ENCODE data around the gene PRF1. TPM values are rescaled to one million over a fixed set of nuclear protein-coding genes. Genes with fewer than 3 reads are reported as not detected.

PRF1 gene
- total and polyA plus RNA-seq, 2 of the 13 experiments (the other 11 are each of a cell fraction or from before 2014, with no cell fraction given), result 1.00 to 1.4 TPM

DNA sequence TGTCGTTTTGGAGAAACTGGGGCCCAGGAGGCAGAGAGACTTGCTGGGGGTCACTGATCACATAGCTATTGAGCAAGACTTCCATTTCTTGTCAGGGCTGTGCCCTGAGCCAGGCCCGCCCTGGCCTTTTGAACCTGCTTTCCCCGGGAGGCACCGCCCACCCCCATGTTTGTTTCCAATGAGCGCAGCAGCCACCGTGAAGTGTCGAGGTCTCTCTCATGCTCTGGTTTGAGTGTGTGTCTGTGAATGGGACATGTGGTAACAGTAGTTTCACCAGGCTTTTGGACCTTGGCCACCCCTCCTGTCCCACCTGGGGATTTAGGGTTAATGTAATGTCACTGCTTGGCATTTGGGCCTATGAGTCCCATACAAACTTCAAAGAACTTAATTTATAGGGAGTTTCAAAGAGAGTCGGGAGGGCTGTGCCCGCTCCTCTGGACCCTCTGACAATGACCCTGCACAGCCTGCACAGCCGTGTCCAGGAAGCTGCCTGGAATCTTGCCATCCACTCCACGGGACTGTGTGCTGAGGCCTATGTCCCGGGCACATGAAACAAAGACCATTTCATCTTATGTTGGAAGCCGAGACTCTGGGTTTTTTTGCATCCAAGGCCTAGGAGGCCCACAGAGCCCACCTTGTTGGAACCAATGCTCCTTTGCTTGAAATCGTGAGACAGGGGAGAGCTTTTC is 6.3 kb downstream of the PRF1 start (continued):
- no peak for TF ChIP-seq EED (CRISPR knock-in tag; IDR thresholded peaks at IDR 0.05)
- TF ChIP-seq ZNF670 (CRISPR knock-in tag; IDR thresholded peaks at IDR 0.05; ENCODE audit: borderline replicate concordance), result no peak
- TF ChIP-seq, protein P1, sequence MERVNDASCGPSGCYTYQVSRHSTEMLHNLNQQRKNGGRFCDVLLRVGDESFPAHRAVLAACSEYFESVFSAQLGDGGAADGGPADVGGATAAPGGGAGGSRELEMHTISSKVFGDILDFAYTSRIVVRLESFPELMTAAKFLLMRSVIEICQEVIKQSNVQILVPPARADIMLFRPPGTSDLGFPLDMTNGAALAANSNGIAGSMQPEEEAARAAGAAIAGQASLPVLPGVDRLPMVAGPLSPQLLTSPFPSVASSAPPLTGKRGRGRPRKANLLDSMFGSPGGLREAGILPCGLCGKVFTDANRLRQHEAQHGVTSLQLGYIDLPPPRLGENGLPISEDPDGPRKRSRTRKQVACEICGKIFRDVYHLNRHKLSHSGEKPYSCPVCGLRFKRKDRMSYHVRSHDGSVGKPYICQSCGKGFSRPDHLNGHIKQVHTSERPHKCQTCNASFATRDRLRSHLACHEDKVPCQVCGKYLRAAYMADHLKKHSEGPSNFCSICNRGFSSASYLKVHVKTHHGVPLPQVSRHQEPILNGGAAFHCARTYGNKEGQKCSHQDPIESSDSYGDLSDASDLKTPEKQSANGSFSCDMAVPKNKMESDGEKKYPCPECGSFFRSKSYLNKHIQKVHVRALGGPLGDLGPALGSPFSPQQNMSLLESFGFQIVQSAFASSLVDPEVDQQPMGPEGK (CRISPR knock-in tag; IDR thresholded peaks at IDR 0.05), result peak; percentile 77
- TF ChIP-seq GATAD2A (CRISPR knock-in tag; IDR thresholded peaks at IDR 0.05), result 0 out of 2 replicates have a peak, but pooled peaks have one; percentile 38
- TF ChIP-seq, protein P2, sequence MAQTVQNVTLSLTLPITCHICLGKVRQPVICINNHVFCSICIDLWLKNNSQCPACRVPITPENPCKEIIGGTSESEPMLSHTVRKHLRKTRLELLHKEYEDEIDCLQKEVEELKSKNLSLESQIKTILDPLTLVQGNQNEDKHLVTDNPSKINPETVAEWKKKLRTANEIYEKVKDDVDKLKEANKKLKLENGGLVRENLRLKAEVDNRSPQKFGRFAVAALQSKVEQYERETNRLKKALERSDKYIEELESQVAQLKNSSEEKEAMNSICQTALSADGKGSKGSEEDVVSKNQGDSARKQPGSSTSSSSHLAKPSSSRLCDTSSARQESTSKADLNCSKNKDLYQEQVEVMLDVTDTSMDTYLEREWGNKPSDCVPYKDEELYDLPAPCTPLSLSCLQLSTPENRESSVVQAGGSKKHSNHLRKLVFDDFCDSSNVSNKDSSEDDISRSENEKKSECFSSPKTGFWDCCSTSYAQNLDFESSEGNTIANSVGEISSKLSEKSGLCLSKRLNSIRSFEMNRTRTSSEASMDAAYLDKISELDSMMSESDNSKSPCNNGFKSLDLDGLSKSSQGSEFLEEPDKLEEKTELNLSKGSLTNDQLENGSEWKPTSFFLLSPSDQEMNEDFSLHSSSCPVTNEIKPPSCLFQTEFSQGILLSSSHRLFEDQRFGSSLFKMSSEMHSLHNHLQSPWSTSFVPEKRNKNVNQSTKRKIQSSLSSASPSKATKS (CRISPR knock-in tag; IDR thresholded peaks at IDR 0.05), result no peak
- TF ChIP-seq, protein P3, sequence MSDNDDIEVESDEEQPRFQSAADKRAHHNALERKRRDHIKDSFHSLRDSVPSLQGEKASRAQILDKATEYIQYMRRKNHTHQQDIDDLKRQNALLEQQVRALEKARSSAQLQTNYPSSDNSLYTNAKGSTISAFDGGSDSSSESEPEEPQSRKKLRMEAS (IDR thresholded peaks at IDR 0.05), result peak; percentile 69
- no peak for TF ChIP-seq RAD21 (CRISPR knock-in tag; IDR thresholded peaks at IDR 0.05)

DNA sequence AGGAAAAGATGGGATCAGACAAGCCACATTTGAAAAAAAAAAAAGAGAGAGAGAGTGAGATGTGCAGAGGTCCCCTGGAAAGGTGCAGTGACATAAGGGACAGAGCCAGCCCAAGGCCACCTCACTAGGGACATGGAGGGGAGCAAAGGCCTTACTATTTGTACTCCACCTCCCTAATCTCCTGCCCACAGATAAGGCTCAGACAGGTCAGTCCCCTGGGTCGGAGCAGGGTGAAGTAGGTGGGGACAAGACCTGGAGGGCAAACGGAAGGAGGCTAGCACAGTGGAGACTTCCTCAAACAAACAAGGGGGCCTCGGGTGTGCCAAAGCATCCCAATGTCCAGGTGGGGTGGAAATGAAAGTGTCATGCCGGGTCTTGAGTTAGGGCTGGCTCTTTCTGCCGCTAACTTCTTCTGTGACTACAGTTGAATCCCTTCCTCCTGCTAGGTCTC is 7.0 kb downstream of the PRF1 start:
- Histone ChIP-seq H3K27ac (ENCODE audit: extremely low read length, insufficient read depth, low read length) (peak overlapping the region; percentile 58), H3K4me2 (ENCODE audit: low read depth, low read length) (peak overlapping the region; percentile 85), H3K36me3 (replicated peaks in 1 of 2; ENCODE audit: control insufficient read depth in 1 of 2, insufficient read depth in 2 of 2, low read length in 2 of 2) (no peaks in the 10 kb centered on the region), H3K27me3 (ENCODE audit: control insufficient read depth in 1 of 2, insufficient read depth in 2 of 2, low read length in 2 of 2) (no peaks in the 10 kb centered on the region), H3K79me2 (ENCODE audit: insufficient read depth, low read length) (no peaks in the 10 kb centered on the region), H3K4me3 (replicated peaks in 1 of 3; ENCODE audit: insufficient read depth in 1 of 3, low read depth in 2 of 3, low read length in 3 of 3) (peak overlapping the region; percentile 21 to 59 (median 40); a peak in 4 of 6 replicates), H3K9ac (ENCODE audit: insufficient read depth, low read depth, low read length) (peak overlapping the region; percentile 29; the same call in 1 of the 2 replicates), H3K9me3 (ENCODE audit: low read length) (no peaks in the 10 kb centered on the region), H2AFZ (ENCODE audit: low read length) (no peak overlapping the region), H4K20me1 (ENCODE audit: insufficient read depth, low read length) (no peaks in the 10 kb centered on the region), H3K4me1 (ENCODE audit: insufficient read depth, low read length) (peaks cover 39% of the 10 kb centered on the region)
- ChIA-PET CTCF (ENCODE audit: low intra/inter-chr PET ratio, low total read pairs) (no interaction called here), POLR2A (no interaction called here)
- in situ Hi-C loops (cut with HindIII; ENCODE audit: extremely low pct_ligation_motif_present, low pct_unique_long_range_greater_than_20kb), result no loop called here
- DNase-seq (ENCODE audit: low spot score), result peak; percentile 66
- peak; percentile 93 for FAIRE-seq
- ATAC-seq, result peak; percentile 69
- BruUV-seq (replicated peaks), result no TSS peak
- intact Hi-C loops (cut with micrococcal nuclease; ENCODE audit: unreplicated experiment), result loop anchor here (1.0 kb wide), 1 partner anchor 36 kb away; no protein-coding TSS in a partner anchor
- WGBS (ENCODE audit: low lambda C conversion rate), result 4% methylated on average over 5 of the region's 5 CpGs
- TF ChIP-seq, protein P4, sequence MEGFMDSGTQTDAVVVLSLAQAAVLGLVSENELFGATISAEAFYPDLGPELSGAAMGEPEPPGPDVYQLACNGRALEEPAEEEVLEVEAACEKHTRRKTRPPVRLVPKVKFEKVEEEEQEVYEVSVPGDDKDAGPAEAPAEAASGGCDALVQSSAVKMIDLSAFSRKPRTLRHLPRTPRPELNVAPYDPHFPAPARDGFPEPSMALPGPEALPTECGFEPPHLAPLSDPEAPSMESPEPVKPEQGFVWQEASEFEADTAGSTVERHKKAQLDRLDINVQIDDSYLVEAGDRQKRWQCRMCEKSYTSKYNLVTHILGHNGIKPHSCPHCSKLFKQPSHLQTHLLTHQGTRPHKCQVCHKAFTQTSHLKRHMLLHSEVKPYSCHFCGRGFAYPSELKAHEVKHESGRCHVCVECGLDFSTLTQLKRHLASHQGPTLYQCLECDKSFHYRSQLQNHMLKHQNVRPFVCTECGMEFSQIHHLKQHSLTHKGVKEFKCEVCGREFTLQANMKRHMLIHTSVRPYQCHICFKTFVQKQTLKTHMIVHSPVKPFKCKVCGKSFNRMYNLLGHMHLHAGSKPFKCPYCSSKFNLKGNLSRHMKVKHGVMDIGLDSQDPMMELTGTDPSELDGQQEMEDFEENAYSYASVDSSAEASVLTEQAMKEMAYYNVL (CRISPR knock-in tag; IDR thresholded peaks at IDR 0.05; ENCODE audit: borderline replicate concordance), result 0 out of 2 replicates have a peak, but pooled peaks have one; percentile 21
- TF ChIP-seq SP140L (CRISPR knock-in tag; IDR thresholded peaks at IDR 0.05; ENCODE audit: borderline replicate concordance) (no peak), ZNF619 (CRISPR knock-in tag; IDR thresholded peaks at IDR 0.05) (no peak), GATA4 (IDR thresholded peaks at IDR 0.05; ENCODE audit: borderline replicate concordance, low read depth) (0 out of 2 replicates have a peak, but pooled peaks have one; percentile 32)
